Prostate gland (tissue), 2 donors: ENCODE results near the gene TMEM250.

Experiments used
- POLR2A ChIP-seq: fragments of 450-650 bp; IDR thresholded peaks from one replicate; pipeline ENCODE4 v1.6.1; 2016; ENCODE audit warnings: antibody characterized with exemption, mild to moderate bottlenecking
- TF ChIP-seq, protein P1 (sequence below), 4 experiments: fragments of 200-600 bp in 2 of 4; fragments of 450-650 bp in 2 of 4; sonication (generic) in 2 of 4; IDR thresholded peaks; 1 replicate in 3 of 4; 2 replicates in 1 of 4; pipeline ENCODE4 v1.5.1; 2016 to 2019; ENCODE audit warnings: antibody characterized with exemption in 4 of 4, mild to moderate bottlenecking in 2 of 4, moderate library complexity in 2 of 4

DNA sequence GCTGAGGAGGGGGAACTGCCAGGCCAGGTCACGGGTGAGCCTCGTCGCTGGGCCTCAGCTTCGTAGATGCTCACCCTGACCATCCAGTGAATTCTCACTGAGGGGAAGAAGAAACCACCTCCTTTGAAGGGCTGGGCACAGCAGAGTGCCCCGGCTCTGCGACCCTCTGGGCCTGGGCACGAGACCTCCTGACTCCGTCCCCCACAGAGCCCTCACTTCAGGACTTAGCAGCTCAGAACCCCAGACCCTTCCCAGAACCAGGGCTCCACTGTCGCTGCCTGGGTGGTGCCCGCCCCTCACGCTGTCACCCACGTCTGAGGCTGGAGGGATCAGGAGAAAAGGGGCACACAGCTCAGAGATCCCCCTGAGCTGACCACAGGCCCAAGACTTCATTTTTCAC is 34.3 kb upstream of the TMEM250 start:
- TF ChIP-seq POLR2A: no peak
- TF ChIP-seq, protein P1, sequence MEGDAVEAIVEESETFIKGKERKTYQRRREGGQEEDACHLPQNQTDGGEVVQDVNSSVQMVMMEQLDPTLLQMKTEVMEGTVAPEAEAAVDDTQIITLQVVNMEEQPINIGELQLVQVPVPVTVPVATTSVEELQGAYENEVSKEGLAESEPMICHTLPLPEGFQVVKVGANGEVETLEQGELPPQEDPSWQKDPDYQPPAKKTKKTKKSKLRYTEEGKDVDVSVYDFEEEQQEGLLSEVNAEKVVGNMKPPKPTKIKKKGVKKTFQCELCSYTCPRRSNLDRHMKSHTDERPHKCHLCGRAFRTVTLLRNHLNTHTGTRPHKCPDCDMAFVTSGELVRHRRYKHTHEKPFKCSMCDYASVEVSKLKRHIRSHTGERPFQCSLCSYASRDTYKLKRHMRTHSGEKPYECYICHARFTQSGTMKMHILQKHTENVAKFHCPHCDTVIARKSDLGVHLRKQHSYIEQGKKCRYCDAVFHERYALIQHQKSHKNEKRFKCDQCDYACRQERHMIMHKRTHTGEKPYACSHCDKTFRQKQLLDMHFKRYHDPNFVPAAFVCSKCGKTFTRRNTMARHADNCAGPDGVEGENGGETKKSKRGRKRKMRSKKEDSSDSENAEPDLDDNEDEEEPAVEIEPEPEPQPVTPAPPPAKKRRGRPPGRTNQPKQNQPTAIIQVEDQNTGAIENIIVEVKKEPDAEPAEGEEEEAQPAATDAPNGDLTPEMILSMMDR (IDR thresholded peaks at IDR 0.05): no peak
